Breast epithelium (tissue), 4 donors: ENCODE measurements around the gene RUBCNL. TPM values are rescaled to one million over a fixed set of nuclear protein-coding genes. Genes with fewer than 3 reads are reported as not detected.

Experiments
- DNase-seq, 2 donors: peaks; one replicate each; pipeline ENCODE4 v3.0.0-alpha.2; 2019; ENCODE audit warnings: low spot score in 2 of 2
- H3K27ac ChIP-seq, 2 donors: fragments of 200-600 bp; sonication (generic) in 1 of 2; one replicate each; pipeline ENCODE4 v1.5.1; 2016 to 2019; ENCODE audit warnings: mild to moderate bottlenecking in 1 of 2
- H3K27me3 ChIP-seq, 2 donors: fragments of 200-600 bp; sonication (generic) in 1 of 2; one replicate each; pipeline versions ENCODE4 v1.5.1 to v1.6.0; 2017 to 2019; ENCODE audit warnings: control low read depth in 1 of 2, mild to moderate bottlenecking in 1 of 2
- H3K36me3 ChIP-seq: fragments of 200-600 bp; one replicate; pipeline ENCODE4 v1.5.1; 2019
- H3K4me1 ChIP-seq, 2 donors: fragments of 200-600 bp; sonication (generic); one replicate each; pipeline ENCODE4 v1.5.1; 2016 to 2019; ENCODE audit warnings: control low read depth in 1 of 2
- H3K4me3 ChIP-seq, 3 donors: fragments of 200-600 bp; sonication (generic); 1 replicate in 2 of 3; 2 replicates in 1 of 3; pipeline ENCODE4 v1.5.1; 2016 to 2019; ENCODE audit warnings: mild to moderate bottlenecking in 3 of 3, moderate library complexity in 2 of 3
- H3K9me3 ChIP-seq, 2 donors: fragments of 200-600 bp; sonication (generic) in 1 of 2; one replicate each; pipeline ENCODE4 v1.5.1; 2016 to 2019; ENCODE audit warnings: control low read depth in 1 of 2
- POLR2A ChIP-seq: fragments of 450-650 bp; IDR thresholded peaks from one replicate; pipeline ENCODE4 v1.6.1; 2016; ENCODE audit warnings: antibody characterized with exemption, mild to moderate bottlenecking, moderate library complexity
- POLR2AphosphoS5 ChIP-seq, 3 donors: sonication (generic); formaldehyde crosslinking; IDR thresholded peaks; one replicate each; pipeline ENCODE4 v1.6.1; 2017; ENCODE audit warnings: antibody characterized with exemption in 3 of 3
- intact Hi-C: fragments of 100-400 bp; cut with DNase I; formaldehyde crosslinking; loops from one replicate; pipeline ENCODE4 v1.15.1; 2023; ENCODE audit warnings: low total_unique reads
- total RNA-seq, 3 donors: library from RNA; depleted of rRNA; stranded (reverse); fragments of >200 nt; gene quantifications; one replicate each; pipeline ENCODE4 v1.1.0, GENCODE V29; 2016
- TF ChIP-seq, protein P1 (sequence below), 3 donors: fragments of 450-650 bp; IDR thresholded peaks; one replicate each; pipeline ENCODE4 v1.5.1; 2016 to 2017; ENCODE audit warnings: antibody characterized with exemption in 3 of 3, mild to moderate bottlenecking in 3 of 3, moderate library complexity in 3 of 3

The RUBCNL gene
- total RNA-seq, 3 donors from 2014 or later, result 2.1 to 8.2 (median 3.3) TPM

DNA sequence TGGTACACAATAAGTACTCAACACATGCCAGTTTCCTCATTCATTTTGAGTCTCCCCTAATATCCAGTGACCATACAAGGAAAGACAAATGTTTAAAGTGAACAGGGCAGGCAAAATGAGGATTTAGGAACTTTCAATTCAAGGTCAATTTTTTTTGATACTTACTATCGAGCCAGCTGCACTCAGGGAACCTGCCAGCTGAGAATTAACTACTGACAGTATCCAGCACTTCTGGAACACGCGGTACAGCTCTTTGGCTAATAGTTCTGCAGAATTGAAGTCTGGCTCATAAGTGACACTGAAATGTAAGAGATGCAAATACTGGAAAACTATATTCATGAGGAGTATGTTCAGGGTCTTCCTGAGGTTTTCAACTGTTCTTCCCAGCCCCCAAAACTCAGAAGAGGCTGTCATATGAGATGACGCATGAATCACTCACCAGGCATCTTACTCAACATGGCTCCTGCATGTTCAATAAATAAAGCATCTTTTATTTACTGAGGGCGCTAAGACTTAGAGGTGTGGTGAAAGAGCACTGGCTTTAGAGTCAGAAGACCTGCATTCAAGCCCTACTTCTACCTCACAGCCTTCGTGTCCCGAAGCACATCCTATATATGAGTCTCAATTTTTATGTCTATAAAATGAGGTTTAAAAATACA lies 25.6 kb downstream of the RUBCNL start:
- no peaks in the 10 kb centered on the region for H3K36me3 ChIP-seq
- H3K4me1 ChIP-seq, result no peaks in the 10 kb centered on the region
- TF ChIP-seq POLR2A (no peak), POLR2AphosphoS5 (IDR thresholded peaks at IDR 0.05) (no peak)
- TF ChIP-seq, protein P1, sequence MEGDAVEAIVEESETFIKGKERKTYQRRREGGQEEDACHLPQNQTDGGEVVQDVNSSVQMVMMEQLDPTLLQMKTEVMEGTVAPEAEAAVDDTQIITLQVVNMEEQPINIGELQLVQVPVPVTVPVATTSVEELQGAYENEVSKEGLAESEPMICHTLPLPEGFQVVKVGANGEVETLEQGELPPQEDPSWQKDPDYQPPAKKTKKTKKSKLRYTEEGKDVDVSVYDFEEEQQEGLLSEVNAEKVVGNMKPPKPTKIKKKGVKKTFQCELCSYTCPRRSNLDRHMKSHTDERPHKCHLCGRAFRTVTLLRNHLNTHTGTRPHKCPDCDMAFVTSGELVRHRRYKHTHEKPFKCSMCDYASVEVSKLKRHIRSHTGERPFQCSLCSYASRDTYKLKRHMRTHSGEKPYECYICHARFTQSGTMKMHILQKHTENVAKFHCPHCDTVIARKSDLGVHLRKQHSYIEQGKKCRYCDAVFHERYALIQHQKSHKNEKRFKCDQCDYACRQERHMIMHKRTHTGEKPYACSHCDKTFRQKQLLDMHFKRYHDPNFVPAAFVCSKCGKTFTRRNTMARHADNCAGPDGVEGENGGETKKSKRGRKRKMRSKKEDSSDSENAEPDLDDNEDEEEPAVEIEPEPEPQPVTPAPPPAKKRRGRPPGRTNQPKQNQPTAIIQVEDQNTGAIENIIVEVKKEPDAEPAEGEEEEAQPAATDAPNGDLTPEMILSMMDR (IDR thresholded peaks at IDR 0.05), result no peak
- H3K9me3 ChIP-seq, result no peaks in the 10 kb centered on the region
- no peaks in the 10 kb centered on the region for H3K27me3 ChIP-seq
- H3K4me3 ChIP-seq, result no peak overlapping the region
- intact Hi-C loops, result no loop called here
- H3K27ac ChIP-seq, result no peak overlapping the region
- no peak for DNase-seq

DNA sequence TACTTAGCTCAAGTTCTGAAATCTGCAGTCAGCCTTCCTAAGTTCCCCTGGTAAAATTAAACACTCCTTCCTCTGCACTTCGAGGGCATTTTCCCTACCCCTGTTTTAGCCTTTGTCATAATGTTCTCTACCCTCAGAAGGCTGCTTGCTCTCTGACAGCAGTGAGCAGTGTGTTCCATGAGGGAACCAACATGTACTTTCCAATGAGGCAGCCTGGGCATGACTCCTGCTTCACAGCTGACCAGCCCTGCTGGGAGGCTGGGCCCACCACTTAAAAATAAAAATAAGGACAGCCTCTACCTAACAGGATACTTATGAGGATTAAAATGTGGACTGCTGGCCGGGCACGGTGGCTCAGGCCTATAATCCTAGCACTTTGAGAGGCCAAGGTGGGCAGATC lies 26.4 kb downstream of the RUBCNL start:
- H3K27me3 ChIP-seq, result no peaks in the 10 kb centered on the region
- TF ChIP-seq, protein P1 (IDR thresholded peaks at IDR 0.05), result no peak
- TF ChIP-seq POLR2A, result no peak
- no peak for TF ChIP-seq POLR2AphosphoS5 (IDR thresholded peaks at IDR 0.05)
- no peak overlapping the region for H3K4me3 ChIP-seq
- no peaks in the 10 kb centered on the region for H3K4me1 ChIP-seq
- intact Hi-C loops, result no loop called here
- no peak for DNase-seq
- H3K27ac ChIP-seq, result no peak overlapping the region
- H3K9me3 ChIP-seq, result no peaks in the 10 kb centered on the region
- H3K36me3 ChIP-seq, result no peaks in the 10 kb centered on the region

DNA sequence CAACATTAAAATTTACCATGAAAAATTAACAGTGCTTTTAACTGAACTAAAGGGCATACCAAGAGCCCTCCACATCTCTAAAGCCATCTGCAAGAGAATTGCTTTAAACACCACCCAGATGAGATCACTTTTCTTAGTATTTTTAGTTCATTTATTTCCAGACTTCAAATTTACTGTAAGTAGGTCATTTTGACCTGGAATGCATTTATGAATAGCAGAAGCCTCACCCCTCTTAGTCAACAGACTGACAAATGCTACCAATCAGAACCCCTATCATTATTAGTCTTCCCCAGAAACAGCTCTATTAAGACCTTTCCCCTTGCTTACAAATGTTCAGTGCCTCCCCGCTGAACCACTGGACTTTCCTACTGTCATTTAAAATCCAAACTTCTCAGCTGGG lies 27.3 kb downstream of the RUBCNL start:
- H3K27ac ChIP-seq, result no peak overlapping the region
- H3K36me3 ChIP-seq, result no peaks in the 10 kb centered on the region

DNA sequence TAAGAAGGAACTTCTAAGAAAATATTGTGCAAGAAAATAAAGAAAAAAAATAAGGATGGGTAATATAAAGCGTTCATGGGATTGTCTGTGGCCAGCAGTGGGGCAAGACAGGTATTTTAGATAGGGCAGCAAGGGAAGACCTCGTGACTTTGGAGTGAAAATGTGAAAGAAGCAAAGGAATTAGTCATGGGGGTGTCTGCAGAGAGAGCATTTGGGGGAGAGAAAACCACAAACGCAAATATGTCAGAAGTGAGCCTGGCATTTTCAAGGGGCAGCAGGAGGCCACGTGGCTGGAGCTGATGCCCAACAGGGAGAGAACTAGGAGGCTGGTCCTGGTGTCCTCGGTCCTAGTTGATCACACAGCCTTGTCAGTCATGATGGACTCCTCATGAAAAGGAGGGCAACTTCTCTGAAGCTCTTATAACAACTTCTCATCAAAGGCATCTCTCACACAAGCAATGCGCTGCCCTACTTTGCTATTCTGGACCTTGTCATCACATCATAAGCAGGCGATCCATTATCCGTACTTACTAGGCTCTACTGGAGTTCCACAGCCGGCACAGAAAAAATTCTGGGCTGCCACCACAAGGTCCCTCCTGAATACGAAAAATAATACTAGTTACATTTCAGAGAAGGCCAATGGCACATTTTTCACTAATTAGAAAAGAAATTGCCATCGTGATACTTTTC lies 31.0 kb downstream of the RUBCNL start:
- TF ChIP-seq POLR2AphosphoS5 (IDR thresholded peaks at IDR 0.05), result no peak
- TF ChIP-seq POLR2A, result no peak
- no peak for DNase-seq
- intact Hi-C loops, result no loop called here
- no peaks in the 10 kb centered on the region for H3K27me3 ChIP-seq
- H3K4me3 ChIP-seq, result no peak overlapping the region
- no peaks in the 10 kb centered on the region for H3K4me1 ChIP-seq
- no peak overlapping the region for H3K27ac ChIP-seq
- H3K36me3 ChIP-seq, result no peaks in the 10 kb centered on the region
- H3K9me3 ChIP-seq, result no peaks in the 10 kb centered on the region

More for the DNA sequence above, 27.3 kb downstream of the RUBCNL start:
- TF ChIP-seq, protein P1 (IDR thresholded peaks at IDR 0.05), result no peak
- TF ChIP-seq POLR2AphosphoS5 (IDR thresholded peaks at IDR 0.05) (no peak), POLR2A (no peak)
- DNase-seq, result no peak
- Histone ChIP-seq H3K9me3 (no peaks in the 10 kb centered on the region), H3K4me3 (no peak overlapping the region), H3K4me1 (no peaks in the 10 kb centered on the region), H3K27me3 (no peaks in the 10 kb centered on the region)
- intact Hi-C loops, result no loop called here

DNA sequence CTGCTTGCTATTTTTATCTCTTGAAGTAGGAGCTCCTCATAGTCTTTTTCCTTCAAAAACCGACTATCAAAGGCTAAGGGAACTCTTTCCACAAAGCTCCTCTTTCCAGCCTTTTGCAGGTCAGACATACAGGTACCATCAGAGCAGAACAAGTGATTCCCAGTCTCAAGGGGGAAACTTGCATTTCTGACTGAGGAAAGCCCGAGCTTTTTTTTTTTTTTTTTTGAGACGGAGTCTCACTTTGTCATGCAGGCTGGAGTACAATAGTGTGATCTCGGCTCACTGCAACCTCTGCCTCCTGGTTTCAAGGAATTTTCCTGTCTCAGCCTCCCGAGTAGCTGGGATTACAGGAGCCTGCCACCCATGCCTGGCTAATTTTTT lies 32.0 kb downstream of the RUBCNL start:
- peak overlapping the region; percentile 53 to 58 for H3K27ac ChIP-seq
- H3K9me3 ChIP-seq, result no peaks in the 10 kb centered on the region
- intact Hi-C loops, result no loop called here
- H3K36me3 ChIP-seq, result no peaks in the 10 kb centered on the region
- TF ChIP-seq, protein P1 (IDR thresholded peaks at IDR 0.05), result no peak
- TF ChIP-seq POLR2A (no peak), POLR2AphosphoS5 (IDR thresholded peaks at IDR 0.05) (no peak)
- no peak overlapping the region for H3K4me3 ChIP-seq
- DNase-seq, result no peak
- H3K27me3 ChIP-seq, result no peaks in the 10 kb centered on the region
- H3K4me1 ChIP-seq, result no peaks in the 10 kb centered on the region
